HS-5 (cell line): ENCODE results near the gene P4HA2.

Experiments
- DNase-seq: peaks from one replicate; pipeline ENCODE4 v3.0.0-alpha.2; 2012; ENCODE audit warnings: low read depth

Gene P4HA2

DNA sequence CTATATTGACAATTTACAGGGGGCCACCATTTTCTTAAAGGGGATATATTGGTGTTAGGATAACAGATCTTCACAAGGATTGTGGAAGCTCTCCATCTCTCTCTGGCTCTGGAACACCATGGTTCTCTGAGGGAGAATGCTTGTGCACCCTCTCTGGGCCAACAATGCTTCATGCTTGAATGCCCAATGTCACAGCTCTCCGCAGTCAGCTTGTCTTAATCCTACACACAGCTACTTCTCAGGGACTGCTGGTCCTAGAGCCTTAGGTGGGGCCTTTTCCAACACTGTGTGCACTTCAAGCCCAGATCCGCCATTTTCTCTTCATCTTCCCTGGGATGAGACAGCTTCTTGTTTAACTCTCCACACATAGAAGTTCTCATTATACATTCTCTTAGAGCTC is 22.9 kb upstream of the P4HA2 start:
- no peak for DNase-seq

DNA sequence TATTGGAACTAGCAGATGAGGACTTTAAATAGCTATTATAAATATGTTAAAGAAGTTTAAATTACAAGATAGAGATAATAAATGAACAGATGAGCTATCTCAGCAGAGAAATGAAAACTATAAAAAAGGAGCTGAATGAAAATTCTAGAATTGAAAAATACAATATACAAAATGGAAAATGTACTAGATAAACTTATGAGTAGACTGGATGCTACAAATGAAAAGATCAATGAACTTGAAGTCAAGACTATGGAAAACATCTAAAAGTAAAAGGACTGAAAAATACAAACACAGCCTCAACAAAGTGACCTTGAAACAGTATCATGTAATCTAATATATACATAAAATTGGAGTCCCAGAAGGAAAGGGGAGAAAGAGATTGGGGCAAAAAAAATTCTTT is 19.2 kb upstream of the P4HA2 start:
- DNase-seq, result no peak

DNA sequence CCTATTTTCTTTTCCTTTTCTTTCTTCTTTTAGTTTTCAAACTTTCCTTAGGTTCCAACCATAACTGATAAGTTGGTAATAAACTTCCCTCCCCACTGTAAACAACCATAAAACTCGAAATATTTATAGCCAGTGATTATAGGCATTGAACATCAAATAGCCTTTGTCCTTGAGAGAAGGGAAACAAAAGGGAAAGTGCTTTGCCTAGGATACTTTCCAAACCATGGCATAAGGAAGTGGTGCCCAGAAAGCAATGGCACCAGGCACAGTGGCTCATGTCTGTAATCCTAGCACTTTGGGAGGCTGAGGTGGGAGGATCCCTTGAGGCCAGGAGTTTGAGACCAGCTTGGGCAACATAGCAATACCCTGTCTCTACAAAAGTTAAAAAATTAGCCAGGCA is 17.9 kb upstream of the P4HA2 start:
- DNase-seq, result no peak

DNA sequence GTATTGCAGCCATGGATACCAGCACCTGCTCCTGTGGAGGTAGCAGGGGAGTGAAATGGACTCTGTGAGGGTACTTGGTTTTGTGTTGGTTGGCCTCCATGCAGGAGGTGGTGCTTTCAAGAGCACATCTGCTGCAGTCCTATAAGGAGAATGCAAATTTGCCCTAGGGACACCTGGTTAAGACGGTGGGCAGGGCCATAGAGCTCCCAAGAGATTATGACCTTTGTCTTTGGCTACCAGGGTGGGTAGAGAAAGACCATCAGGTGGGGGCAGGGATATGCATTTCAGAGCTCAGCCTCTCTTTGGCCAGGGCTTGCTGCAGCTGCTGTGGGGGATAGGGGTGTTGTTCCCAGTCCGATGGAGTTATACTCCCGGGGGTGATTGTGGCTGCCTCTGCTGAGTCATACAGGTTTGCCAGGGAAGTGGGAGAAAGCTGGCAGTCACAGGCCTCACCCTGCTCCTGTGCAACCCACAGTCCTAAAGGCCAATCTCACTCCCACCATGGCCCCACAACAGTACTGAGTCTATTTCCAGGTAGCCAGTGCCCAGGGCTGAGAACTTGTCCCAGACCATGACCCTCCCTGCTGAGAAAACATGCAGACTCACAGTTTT is 15.8 kb upstream of the P4HA2 start:
- no peak for DNase-seq

DNA sequence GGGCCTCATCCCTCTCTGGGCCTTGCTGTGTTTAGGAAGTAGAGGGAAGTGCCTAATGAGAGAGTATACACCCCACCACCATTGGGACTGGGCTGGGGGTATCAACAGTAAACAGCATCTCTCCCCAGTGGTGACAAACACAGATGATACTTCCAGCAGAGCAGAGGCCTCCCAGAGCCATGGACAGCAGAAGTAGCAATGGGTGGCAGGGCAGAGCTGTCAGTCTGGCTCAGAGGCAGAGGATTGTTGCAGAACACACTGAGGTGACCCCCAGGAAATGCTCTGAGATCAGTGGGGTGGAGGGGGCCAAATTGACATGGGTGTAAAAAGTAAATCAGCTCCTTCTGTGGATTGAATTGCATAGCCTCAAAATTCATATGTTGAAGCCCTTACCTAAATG is 12.1 kb upstream of the P4HA2 start:
- DNase-seq, result no peak

DNA sequence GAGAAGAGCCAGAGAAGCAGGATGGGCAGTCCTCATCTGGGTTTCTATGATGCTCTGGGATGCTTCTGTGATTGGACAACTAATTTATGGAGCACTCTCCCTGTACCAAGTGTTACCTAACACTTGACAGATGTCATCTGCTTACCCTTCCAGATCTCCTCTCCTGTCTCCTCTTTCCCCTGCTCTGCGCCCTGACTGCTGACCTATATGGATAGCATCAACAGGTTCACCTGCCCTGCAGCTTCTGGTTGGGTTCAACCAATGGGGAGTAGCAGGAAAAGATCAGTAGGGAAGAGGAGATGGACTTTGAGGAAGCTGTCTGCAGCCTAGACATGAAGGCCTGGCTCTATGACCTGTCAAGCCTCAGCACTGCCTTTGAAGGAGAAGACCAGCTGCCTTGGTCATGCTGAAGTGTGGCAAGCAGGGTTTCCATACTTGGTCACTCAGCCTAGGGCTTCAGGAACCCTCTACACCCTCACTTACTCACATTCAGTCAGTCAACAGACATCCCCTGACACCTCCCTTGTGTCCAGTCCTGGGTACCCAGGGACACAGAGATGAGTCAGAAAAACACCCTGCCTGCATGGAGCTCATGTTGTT is 11.3 kb upstream of the P4HA2 start:
- DNase-seq, result no peak

DNA sequence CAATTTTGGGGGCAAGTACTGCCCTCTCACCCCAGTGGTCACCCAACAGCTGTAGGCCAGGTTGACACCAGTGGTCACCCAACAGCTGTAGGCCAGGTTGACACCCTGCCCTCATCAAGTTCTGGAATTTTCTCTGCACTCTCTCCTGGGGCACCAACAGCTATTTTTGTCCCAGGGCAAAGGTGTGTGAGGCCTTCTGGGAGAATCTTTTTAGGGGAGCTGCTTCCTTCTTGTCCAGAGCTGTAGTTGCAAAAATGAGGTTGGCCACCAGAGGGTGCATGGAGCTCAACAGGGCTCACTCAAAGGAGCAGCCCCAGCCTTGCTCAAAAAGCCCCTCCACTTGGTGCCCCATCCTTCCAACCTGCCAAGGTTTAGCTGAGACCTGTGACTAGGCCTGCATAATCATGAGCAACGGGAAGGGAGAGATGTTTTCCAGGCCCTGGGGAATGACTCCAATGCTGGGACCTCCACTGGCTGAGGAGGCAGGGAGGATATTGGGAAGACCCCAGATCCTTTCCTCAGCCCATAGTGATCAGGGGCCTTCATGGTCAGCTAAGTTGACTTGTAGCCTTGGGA is 10.6 kb upstream of the P4HA2 start:
- peak; percentile 31 for DNase-seq

DNA sequence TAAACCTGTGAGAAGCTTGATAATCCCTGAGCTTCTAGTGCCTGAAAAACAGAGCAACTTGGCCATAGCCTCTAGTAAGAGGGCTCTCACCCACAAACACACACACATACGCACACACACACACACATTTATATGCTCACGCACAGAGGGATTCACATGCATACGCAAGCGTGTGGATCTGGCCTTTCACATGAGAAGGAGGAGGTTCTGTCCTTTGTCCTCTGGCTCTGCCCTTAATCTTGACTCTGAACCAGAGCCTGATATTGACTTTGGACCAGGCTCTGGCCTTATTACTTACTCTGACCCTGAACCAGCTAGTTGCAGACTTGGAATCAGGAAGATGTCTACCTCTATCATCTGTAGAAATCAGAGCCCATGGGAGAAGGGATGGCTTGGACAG is 10.0 kb upstream of the P4HA2 start:
- DNase-seq, result no peak

DNA sequence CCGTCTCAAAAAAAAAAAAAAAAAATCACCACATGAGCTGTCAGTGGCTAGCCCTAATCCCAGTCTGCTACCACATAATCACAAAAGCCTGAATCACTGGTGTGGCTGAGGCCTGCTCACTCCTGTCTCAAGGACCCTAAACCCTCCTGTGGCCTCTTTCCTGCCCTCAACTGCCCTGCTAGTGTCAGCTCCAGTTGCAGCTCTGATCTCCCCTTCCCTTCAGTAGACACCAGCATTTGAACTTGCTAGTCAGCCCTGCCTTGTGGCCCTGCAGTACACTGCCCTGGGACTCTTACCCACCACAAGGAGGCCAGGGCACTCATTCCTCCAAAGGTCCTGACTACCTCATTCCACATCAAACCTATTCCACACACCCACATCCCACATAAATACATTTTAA is 9.5 kb upstream of the P4HA2 start:
- no peak for DNase-seq

DNA sequence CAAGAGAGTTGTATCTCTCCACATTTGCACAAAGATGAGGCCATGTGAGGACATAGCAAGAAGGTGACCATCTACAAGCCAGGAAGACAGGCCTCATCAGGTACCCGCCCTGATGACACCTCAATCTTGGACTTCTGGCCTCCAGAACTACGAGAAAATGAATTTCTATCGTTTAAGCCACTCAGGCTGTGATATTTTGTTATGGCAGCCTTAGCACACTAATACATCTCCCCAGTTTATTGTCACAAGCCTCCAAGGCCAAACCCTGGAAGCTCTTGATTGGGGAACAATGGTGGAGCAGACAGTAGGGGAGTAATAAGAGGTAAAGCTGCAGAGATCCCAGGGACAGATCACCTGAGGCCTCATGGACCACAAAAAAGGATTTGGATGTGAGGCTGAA is 7.7 kb upstream of the P4HA2 start:
- DNase-seq, result no peak

DNA sequence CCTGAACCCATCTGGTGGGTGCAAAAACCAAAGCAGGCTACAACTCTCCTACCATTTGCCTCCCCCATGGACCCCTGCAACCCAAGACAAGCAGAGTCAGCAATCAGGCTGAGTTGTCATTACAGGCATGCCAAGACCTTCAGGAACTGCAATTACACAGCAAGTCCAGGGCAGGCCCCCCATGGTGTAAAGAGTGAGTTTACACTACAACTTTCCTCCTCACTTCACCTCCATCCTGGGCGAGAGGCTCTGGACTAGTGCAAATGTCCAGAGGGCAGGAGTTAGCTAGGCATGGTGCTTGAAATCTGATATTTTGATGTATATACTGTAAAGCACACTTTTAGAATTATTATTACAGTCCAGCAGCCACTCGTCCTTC is 7.0 kb upstream of the P4HA2 start:
- DNase-seq, result no peak

DNA sequence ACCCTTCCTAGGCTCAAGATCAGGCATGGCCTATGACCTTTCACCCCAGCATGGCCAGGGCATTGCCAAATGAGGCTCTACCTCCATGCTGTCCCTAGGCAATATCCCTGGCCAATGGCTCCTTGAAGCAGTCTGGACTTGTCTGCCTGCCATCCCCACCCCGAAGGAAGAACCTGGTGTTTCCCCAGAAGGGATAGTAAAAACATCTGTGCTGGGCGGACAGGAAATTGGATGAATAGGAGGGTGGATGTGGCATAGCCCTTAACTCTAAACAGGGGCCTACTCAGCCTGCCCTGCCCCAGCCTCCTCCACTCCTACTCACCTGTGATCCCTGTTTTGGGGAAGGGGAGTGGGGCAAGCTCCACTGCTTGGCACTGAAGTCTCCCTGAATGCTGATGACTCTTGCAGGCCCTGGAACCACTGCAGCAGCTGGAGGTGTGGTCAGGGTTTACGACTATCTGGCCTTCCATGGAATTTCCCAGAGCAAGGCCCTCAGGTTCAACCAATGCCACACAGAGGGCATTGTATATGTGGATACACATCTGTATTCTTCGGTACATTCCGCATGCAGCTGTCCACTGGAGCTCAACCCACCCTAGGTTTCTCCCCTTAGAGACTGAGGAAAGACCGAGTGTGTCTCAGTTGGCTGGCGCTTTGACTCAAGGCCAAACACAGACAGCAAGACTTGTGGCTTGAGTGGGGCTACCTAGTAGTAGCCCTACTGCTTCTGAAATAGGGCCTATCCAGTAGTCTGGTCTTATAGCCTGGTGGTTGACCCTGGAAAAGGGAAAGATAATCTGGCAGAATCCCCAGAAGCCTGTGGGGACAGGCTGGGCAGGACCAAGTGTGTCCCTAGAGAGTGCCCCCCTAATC is 6.4 kb upstream of the P4HA2 start:
- DNase-seq, result no peak

DNA sequence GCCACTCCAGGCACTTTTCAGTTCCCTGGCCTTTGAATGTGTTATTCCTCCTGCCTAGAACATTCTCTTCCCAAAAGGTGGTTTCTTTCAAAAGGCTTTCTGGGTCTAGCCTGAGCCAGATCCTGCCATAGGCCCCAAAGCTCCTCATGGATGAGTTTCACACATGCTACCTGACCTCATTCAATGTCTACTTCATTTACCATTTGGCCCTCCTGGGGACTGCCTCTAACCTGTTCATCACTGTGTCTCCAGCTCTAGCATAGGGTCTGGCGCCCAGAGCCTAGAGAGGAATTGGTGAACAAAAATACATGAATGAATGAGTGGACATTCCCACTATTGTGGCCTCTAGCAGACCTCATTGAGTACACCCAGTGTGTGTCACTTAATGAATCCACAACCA is 5.4 kb upstream of the P4HA2 start:
- no peak for DNase-seq

DNA sequence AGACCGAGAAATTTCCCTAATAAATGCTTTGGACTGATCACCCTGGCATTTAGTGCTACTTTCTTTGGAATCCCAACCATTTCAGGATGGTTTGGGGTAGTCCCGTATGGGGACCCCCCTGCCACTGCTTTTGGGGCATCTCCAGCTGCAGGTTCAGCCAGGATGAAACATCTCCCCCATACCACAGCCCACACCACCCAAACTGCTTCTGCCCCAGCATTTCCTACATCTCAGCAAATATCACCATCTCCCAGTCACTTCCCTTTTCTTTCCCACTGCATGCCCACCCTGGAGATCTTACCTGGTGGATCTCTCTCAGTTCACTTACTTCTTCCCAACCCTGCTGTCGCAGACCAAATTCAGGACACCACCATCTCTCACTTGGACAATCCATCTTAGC is 4.8 kb upstream of the P4HA2 start:
- no peak for DNase-seq

DNA sequence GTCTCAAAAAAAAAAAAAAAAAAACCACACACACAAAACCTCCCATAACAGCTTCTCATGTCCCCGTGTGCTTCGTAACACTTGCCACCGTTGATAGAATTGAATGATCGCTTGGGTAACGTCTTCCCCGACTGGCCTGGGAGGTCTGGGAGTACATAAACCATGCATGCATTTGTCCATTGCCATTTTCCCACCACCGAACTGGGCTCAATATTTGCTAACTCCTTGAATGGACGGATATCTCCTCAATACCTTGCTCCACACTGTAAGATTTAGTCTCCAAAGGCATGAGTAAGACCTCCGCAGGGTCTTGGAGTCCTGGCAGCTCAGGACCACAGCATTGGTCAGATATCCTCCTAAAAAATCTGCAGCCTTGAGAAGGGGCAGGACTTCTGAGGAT is 3.2 kb upstream of the P4HA2 start:
- DNase-seq, result no peak

DNA sequence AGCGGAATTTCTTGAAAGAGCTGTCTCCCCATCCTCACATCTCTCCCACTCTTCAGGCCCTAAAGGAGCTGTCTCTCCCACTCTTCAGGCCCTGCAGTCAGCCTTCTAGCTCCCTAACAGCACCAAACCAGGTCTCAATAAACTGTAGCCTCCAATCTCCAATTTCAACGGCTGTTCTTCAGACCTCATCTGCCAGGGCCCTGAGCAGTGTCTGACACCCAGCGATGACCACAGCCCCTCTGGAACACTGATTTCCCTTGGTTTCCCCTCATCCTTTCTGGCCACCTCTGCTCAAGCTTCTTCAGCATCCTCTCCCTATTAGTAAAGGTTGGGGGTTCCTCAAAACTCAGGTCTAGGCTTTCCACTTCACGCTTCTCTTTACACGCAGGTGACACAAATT is 1.6 kb upstream of the P4HA2 start:
- DNase-seq, result no peak

DNA sequence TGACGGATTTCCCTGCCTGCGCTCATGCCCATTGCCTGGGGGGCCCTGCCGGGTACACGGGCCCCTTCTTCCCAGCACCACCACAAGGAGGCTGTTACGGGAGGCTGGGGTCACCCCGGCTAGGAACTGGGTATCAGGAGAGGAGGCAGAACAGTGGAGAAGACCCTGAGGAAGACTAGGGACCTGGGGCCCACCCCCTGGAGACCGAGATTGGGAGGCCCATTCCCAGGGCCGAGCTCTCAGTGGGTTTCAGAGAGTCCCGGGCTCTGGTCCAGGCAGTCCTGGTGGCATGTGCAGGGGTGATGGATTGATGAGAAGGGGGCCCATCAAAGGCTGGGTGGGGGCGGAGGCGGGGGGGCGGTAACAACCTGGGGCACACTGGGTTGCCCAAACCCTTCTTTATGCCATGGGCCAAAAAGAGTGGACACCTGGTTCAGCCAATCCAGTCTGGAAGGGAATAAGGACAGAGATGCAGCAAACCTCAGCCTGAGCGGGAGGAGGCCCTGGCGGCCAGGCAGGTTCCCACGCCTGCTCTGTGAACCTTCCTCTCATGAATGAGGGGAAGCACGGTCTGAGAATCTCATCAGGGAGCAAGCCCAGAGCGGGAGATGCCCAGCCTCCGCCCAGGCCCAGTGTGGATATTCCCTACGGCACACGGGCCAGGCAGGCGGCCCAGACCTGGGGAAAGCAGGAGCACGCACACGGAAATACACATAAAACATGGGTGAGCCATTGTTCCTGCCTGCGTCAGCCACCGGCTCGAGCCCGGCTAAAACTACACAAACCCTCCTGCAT is 785 bp upstream of the P4HA2 start:
- DNase-seq, result no peak

DNA sequence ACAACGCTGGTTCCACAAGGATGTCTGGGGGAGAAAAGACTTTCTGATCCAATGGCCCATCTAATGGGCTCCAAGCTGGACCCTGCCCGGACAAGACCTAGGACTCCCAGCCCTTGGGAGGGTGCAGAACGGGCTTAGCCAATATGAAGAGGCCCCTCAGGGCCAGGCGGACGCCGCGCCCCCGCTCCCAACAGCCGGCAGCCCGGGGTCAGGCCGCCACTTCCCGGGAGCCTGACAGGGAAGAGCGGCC is 493 bp downstream of the P4HA2 start:
- DNase-seq, result no peak

DNA sequence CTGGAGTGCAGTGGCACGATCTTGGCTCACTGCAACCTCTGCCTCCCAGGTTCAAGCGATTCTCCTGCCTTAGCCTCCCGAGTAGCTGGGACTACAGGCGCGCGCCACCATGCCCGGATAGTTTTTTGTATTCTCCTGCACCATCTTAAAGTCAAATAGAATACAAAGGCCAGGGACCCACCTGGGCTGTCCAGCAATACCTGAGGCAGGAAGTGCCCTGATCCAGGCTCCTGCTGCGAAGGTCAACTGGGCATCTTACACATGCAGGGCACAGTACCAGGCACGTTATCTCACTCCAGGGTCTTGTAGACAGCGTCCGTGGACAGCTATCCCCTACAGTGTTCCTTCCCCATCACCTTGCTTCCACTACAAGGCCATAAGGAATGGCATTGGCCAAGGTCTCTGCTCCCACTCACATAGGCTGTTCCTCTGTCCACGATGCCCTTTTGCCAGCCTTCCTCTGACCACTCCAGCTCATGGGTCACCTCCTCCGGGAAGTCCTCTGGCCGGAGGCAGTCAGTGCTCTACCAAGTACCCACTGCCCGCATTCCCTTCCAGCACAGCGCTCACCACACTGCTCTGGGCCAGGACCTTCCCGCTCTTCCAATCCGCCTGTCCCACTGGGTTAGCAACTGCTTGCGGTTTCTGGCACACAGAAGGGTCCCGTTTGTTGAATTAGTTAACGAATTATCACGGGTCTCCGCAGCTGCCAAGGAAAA is 978 bp downstream of the P4HA2 start:
- DNase-seq, result no peak

DNA sequence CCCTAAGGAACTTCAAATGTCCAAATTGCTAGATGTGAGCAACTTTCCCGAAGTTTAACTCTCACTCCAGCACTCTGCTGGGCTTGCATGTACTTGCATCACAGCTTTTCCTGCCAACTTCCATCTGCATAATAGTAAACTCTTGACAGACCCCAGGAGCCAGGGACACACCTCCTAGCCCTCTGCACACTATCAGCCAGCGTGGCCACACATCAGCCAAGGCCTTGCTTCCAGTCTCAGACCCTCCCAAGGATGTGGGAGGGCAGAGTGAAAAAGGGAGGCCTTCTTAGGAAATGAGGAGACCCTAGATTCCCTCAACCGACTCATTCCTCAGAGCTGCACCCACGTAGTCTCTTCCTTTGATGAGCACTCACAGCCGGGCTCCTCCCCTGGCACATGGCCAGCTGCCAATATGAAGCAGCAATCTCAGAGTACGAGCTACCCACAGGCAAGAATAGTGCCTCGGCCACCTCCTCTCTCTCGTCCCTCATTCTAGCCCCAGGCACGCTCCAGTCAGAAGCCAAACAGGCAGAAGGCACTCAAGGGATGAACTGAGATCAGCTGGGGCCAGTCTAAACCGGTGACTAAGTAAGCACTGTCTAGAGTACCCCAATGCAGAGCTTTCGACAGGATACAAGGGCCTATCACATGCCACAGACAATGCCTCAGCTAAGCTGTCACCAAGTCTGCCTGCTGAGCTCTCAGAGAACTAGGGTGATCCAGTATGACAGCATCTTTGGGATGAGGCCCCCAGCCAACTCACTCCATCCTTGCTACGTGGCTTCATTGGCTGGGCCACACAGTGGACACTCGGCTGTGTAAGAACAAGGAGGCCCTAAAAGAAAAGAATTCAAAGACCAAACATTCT is 2.3 kb downstream of the P4HA2 start:
- peak; percentile 64 for DNase-seq

DNA sequence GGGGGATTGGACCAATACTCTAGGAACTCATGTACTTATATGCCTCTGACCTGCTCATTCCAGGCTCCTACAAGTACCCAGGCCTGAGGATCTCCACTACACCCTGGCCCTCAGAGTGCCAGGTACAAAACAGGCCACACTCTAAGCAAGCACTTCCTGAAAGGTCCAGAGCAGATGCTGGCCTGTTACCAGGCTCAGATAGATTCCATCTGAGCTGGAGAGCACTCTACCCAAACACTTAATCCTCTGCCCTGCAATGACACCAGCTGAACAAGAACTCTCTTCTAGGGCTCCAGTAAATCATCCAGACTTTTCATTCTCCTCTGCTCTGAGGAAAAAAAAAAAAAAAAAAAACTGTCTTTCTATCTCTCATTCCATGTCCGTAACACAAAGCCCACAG is 2.9 kb downstream of the P4HA2 start:
- DNase-seq, result no peak
